ENCODE measurements around the gene MRM1. TPM values are rescaled to one million over a fixed set of nuclear protein-coding genes. Genes with fewer than 3 reads are reported as not detected.
A peak's percentile ranks its signal among the peaks of the same experiment; 100 is the strongest.

The MRM1 gene
- total RNA-seq, 4 donors from 2014 or later = 9.5 to 20.9 (median 11.5) TPM

- in situ Hi-C loops (cut with MboI; ENCODE audit: low pct_ligation_motif_present in 1 of 4, low pct_unique_long_range_greater_than_20kb in 1 of 4, low sequenced_read_pairs in 3 of 4) (no loop called here), intact Hi-C loops (cut with DNase I; ENCODE audit: low total_unique reads) (no loop called here)
- Histone ChIP-seq H3K36me3 (no peaks in the 10 kb centered on the region), H3K4me1 (peaks cover 7 to 63% (median 42%) of the 10 kb centered on the region in 4 donors), H3K9me3 (no peaks in the 10 kb centered on the region), H3K27me3 (no peaks in the 10 kb centered on the region), H3K4me3 (peak overlapping the region in 1 of 4 donors; percentile 72), H3K27ac (peak overlapping the region; percentile 83 to 90 (median 88))
- 66 to 71% methylated on average over 3 to 8 of the region's 8 CpGs for WGBS, 2 donors (ENCODE audit: low coverage in 1 of 2)
- TF ChIP-seq POLR2A (IDR thresholded peaks at IDR 0.05) = peak; percentile 12
- TF ChIP-seq POLR2AphosphoS5 (IDR thresholded peaks at IDR 0.05) = peak in 1 of 3 donors; percentile 16
- no peak for TF ChIP-seq CTCF (IDR thresholded peaks at IDR 0.05)
- DNase-seq = peak; percentile 30
These were observed 7.6 kb upstream of the MRM1 start for GRCh38 chr17:36593656-36594316.

- intact Hi-C loops (cut with DNase I; ENCODE audit: low total_unique reads) (no loop called here), in situ Hi-C loops (cut with MboI; ENCODE audit: low pct_ligation_motif_present in 1 of 4, low pct_unique_long_range_greater_than_20kb in 1 of 4, low sequenced_read_pairs in 3 of 4) (no loop called here)
- H3K4me1 ChIP-seq = peaks cover 7 to 72% (median 48%) of the 10 kb centered on the region in 4 donors
- no peaks in the 10 kb centered on the region for H3K36me3 ChIP-seq
- H3K27me3 ChIP-seq = no peaks in the 10 kb centered on the region
- peak; percentile 23 for DNase-seq
- H3K27ac ChIP-seq = peak overlapping the region in 2 of 4 donors; percentile 88 to 90
- H3K9me3 ChIP-seq = no peaks in the 10 kb centered on the region
- no peak overlapping the region for H3K4me3 ChIP-seq
- TF ChIP-seq CTCF (IDR thresholded peaks at IDR 0.05) = no peak
- no peak for TF ChIP-seq POLR2A (IDR thresholded peaks at IDR 0.05)
- TF ChIP-seq EP300 (IDR thresholded peaks at IDR 0.05; ENCODE audit: low read depth) = no peak
- no peak for TF ChIP-seq POLR2AphosphoS5 (IDR thresholded peaks at IDR 0.05)
- 66 to 100% methylated on average over 1 to 13 of the region's 13 CpGs for WGBS, 2 donors (ENCODE audit: low coverage in 1 of 2)
These were observed 6.6 kb upstream of the MRM1 start for GRCh38 chr17:36594626-36595401.

GRCh38 chr17:36597226-36597625 lies 4.2 kb upstream of the MRM1 start:
- 45 to 51% methylated on average over 3 to 6 of the region's 6 CpGs for WGBS, 2 donors (ENCODE audit: low coverage in 1 of 2)
- intact Hi-C loops (cut with DNase I; ENCODE audit: low total_unique reads) = no loop called here
- peaks cover 13 to 79% (median 54%) of the 10 kb centered on the region in 4 donors for H3K4me1 ChIP-seq
- DNase-seq = peak; percentile 78
- H3K36me3 ChIP-seq = no peaks in the 10 kb centered on the region
- peak overlapping the region; percentile 71 to 85 (median 77) for H3K27ac ChIP-seq
- TF ChIP-seq POLR2AphosphoS5 (IDR thresholded peaks at IDR 0.05) (peak in 2 of 3 donors; percentile 32 to 36), EP300 (IDR thresholded peaks at IDR 0.05; ENCODE audit: low read depth) (no peak), POLR2A (IDR thresholded peaks at IDR 0.05) (peak; percentile 25)
- H3K4me3 ChIP-seq = no peak overlapping the region
- no peaks in the 10 kb centered on the region for H3K9me3 ChIP-seq
- in situ Hi-C loops (cut with MboI; ENCODE audit: low pct_ligation_motif_present in 1 of 4, low pct_unique_long_range_greater_than_20kb in 1 of 4, low sequenced_read_pairs in 3 of 4) = no loop called here
- H3K27me3 ChIP-seq = no peaks in the 10 kb centered on the region

GRCh38 chr17:36597866-36598777 lies 3.3 kb upstream of the MRM1 start:
- TF ChIP-seq POLR2AphosphoS5 (IDR thresholded peaks at IDR 0.05) (no peak), EP300 (IDR thresholded peaks at IDR 0.05; ENCODE audit: low read depth) (no peak), CTCF (IDR thresholded peaks at IDR 0.05) (no peak), POLR2A (IDR thresholded peaks at IDR 0.05) (no peak)
- H3K27me3 ChIP-seq = no peaks in the 10 kb centered on the region
- H3K9me3 ChIP-seq = no peaks in the 10 kb centered on the region
- H3K4me3 ChIP-seq = no peak overlapping the region
- in situ Hi-C loops (cut with MboI; ENCODE audit: low pct_ligation_motif_present in 1 of 4, low pct_unique_long_range_greater_than_20kb in 1 of 4, low sequenced_read_pairs in 3 of 4) (no loop called here), intact Hi-C loops (cut with DNase I; ENCODE audit: low total_unique reads) (no loop called here)
- WGBS, 2 donors (ENCODE audit: low coverage in 1 of 2) = 87% methylated on average over 11 of the region's 11 CpGs; no CpG with 5 or more reads in 1 of the 2 donors
- H3K4me1 ChIP-seq = peaks cover 10 to 78% (median 52%) of the 10 kb centered on the region in 4 donors
- no peaks in the 10 kb centered on the region for H3K36me3 ChIP-seq
- DNase-seq = no peak
- peak overlapping the region; percentile 71 to 85 (median 77) for H3K27ac ChIP-seq

Measured in transverse colon (tissue), 4 donors.